Measurements from ENCODE around the gene ZFR2. TPM values are rescaled to one million over a fixed set of nuclear protein-coding genes. Genes with fewer than 3 reads are reported as not detected.

The ZFR2 gene
- total RNA-seq, 1 donor from 2014 or later: not detected

DNA sequence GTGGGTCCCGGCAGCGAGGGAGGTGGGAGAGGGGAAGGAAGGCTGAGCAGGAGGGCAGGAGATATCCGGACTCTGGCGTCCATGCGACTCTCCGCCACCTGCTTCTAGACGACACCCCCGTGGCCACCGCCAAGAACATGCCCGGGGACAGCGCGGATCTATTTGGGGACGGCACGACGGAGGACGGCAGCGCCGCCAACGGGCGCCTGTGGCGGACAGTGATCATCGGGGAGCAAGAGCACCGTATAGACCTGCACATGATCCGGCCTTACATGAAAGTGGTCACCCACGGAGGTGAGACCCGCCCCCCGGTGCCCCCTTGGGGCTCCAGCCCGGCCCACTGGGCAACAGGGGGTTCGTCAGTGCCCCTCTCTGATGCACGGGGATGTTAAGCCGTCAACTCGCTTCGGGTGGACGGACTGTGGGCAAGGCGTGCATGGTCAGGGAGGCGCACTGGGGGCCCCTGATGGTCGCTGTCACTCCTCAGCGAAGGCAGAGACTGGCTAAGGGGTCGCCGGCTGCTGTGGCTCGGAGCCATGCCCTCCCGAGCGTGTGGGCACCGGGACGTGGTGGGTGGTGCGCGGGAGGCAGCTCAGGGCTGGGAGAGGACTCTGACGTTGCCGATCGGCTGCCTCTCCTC lies 38.9 kb upstream of the ZFR2 start:
- Histone ChIP-seq H3K36me3 (no peaks in the 10 kb centered on the region), H3K27me3 (ENCODE audit: low read depth) (peaks cover 5% of the 10 kb centered on the region), H3K4me3 (no peak overlapping the region), H3K4me1 (no peaks in the 10 kb centered on the region), H3K9me3 (replicated peaks) (peaks cover 18% of the 10 kb centered on the region), H3K27ac (replicated peaks) (no peak overlapping the region)
- intact Hi-C loops (cut with micrococcal nuclease): no loop called here
- no peak for DNase-seq
- TF ChIP-seq, protein P1, sequence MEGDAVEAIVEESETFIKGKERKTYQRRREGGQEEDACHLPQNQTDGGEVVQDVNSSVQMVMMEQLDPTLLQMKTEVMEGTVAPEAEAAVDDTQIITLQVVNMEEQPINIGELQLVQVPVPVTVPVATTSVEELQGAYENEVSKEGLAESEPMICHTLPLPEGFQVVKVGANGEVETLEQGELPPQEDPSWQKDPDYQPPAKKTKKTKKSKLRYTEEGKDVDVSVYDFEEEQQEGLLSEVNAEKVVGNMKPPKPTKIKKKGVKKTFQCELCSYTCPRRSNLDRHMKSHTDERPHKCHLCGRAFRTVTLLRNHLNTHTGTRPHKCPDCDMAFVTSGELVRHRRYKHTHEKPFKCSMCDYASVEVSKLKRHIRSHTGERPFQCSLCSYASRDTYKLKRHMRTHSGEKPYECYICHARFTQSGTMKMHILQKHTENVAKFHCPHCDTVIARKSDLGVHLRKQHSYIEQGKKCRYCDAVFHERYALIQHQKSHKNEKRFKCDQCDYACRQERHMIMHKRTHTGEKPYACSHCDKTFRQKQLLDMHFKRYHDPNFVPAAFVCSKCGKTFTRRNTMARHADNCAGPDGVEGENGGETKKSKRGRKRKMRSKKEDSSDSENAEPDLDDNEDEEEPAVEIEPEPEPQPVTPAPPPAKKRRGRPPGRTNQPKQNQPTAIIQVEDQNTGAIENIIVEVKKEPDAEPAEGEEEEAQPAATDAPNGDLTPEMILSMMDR (IDR thresholded peaks at IDR 0.05; ENCODE audit: borderline replicate concordance): no peak

DNA sequence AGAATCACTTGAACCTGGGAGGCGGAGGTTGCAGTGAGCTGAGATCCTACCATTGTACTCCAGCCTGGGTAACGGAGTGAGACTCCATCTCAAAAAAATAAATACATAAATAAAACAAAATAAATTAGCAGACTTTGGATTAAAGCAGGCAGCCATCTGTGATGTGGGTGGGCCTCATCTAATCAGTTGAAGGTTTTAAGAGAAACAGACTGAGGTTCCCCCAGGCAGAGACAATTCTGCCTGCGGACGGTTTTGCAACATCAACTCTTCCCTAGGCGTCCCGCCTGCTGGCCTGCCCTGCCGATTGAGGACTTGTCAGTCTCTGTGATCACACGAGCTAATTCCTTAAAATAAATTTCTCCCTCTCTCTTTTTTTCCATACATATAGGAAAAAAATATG lies 35.4 kb upstream of the ZFR2 start:
- Histone ChIP-seq H3K4me3 (no peak overlapping the region), H3K27me3 (ENCODE audit: low read depth) (peaks cover 10% of the 10 kb centered on the region), H3K4me1 (no peaks in the 10 kb centered on the region), H3K27ac (replicated peaks) (no peak overlapping the region), H3K9me3 (replicated peaks) (peaks cover 1% of the 10 kb centered on the region), H3K36me3 (no peaks in the 10 kb centered on the region)
- intact Hi-C loops (cut with micrococcal nuclease): no loop called here
- no peak for DNase-seq
- TF ChIP-seq, protein P1 (IDR thresholded peaks at IDR 0.05; ENCODE audit: borderline replicate concordance): no peak

DNA sequence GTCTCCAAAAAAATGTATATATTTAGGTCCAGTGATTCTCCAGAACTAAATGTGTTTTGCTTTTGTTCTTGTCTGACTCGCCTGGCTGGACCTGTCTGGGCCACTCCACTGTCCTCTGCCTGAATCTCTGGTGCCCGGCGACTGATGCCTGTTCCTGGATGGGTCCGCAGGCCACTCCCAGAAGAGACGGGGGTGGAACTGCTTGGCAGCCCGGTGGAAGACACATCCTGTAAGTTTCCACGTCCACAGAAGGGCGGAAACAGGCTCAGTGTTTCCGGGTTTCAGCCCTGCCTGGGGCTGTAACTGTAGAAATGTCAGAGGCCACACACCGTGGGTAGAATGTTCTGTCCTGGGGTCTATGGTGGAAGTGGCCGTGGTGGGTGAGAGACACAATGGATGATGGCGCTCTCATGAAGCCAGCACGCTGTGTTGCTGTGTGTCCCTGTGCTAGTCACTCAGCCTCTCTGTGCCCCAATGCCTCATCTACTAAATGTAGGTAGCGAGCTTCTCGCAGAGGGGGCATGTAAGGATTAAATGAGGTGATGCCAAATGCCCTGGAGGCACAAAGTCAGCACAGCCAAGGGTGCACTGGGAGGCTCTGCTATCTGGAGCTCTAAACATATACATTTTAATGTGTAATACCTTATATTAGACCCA lies 33.6 kb upstream of the ZFR2 start:
- H3K27me3 ChIP-seq (ENCODE audit: low read depth): peaks cover 9% of the 10 kb centered on the region
- no peak overlapping the region for H3K27ac ChIP-seq (replicated peaks)
- no peaks in the 10 kb centered on the region for H3K4me1 ChIP-seq
- TF ChIP-seq, protein P1 (IDR thresholded peaks at IDR 0.05; ENCODE audit: borderline replicate concordance): no peak
- H3K36me3 ChIP-seq: no peaks in the 10 kb centered on the region
- no peak overlapping the region for H3K4me3 ChIP-seq
- intact Hi-C loops (cut with micrococcal nuclease): no loop called here
- peaks cover 11% of the 10 kb centered on the region for H3K9me3 ChIP-seq (replicated peaks)
- DNase-seq: no peak

DNA sequence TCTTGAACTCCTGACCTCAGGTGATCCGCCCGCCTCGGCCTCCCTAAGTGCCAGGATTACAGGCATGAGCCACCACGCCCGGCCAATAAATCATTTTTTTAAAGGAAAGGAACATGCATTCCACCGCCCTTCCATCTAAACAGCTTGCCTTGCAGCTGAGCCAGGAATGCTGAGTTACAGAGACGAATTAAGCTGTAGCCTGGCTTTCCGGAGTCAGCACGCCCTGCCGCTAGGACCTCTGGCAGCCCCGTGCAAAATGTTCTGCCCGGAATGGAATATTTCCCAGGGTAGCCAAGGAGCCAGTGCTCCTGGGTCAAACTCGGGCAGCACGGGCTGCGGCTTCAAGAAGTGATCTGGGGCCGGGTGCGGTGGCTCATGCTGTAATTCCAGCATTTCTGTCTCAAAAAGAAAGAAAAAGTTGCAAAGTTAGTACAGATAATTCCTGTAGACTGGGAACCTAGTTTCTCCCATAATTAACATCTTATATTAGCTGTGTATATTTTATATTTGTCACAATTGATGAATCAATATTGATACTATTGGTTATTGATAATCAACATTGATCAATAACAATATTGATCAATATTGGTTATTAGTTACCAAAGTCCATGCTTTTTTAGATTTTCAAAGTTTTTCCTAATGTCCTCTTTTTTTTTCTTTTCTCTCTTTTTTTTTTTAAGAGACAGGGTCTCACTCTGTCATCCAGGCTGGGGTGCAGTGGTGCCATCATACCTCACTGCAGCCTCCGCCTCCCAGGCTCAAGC lies 30.9 kb upstream of the ZFR2 start:
- Histone ChIP-seq H3K4me1 (no peaks in the 10 kb centered on the region), H3K36me3 (no peaks in the 10 kb centered on the region), H3K9me3 (replicated peaks) (peaks cover 11% of the 10 kb centered on the region), H3K4me3 (no peak overlapping the region), H3K27me3 (ENCODE audit: low read depth) (peaks cover 9% of the 10 kb centered on the region), H3K27ac (replicated peaks) (no peak overlapping the region)
- TF ChIP-seq, protein P1 (IDR thresholded peaks at IDR 0.05; ENCODE audit: borderline replicate concordance): no peak
- DNase-seq: no peak
- intact Hi-C loops (cut with micrococcal nuclease): no loop called here

DNA sequence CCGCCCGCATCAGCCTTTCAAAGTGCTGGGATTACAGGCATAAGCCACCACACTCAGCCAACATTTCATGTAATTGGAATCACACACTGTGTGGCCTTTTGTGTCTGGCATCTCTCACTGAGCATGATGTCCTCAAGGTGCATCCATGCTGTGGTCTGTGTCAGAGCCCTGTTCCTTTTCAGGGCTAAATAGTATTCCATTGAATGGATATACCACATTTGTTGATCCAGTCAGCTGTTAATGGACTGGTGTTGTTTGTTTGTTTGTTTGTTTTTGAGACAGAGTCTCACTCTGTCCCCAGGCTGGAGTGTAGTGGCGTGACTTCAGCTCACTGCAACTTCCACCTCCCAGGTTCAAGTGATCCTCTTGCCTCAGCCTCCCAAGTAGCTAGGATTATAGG lies 29.6 kb upstream of the ZFR2 start:
- no peak overlapping the region for H3K27ac ChIP-seq (replicated peaks)
- no peak overlapping the region for H3K4me3 ChIP-seq

More for the DNA sequence above, 29.6 kb upstream of the ZFR2 start:
- H3K27me3 ChIP-seq (ENCODE audit: low read depth): peaks cover 9% of the 10 kb centered on the region
- no peak for DNase-seq
- intact Hi-C loops (cut with micrococcal nuclease): no loop called here
- TF ChIP-seq, protein P1 (IDR thresholded peaks at IDR 0.05; ENCODE audit: borderline replicate concordance): no peak
- no peaks in the 10 kb centered on the region for H3K36me3 ChIP-seq
- peaks cover 11% of the 10 kb centered on the region for H3K9me3 ChIP-seq (replicated peaks)
- no peaks in the 10 kb centered on the region for H3K4me1 ChIP-seq
